Measurements from ENCODE around the gene HSPB6. TPM values are rescaled to one million over a fixed set of nuclear protein-coding genes. Genes with fewer than 3 reads are reported as not detected.
"Not testable (repeated sequence)": the region's sequence is repeated elsewhere in the genome, so short reads cannot be mapped to it uniquely, and the experiment has no call there.

Gene HSPB6
- polyA plus RNA-seq, 1 donor, result 853 TPM

GRCh38 chr19:35786299-35787160, 29.7 kb upstream of the HSPB6 start:
- no peak for DNase-seq (ENCODE audit: low read depth)

- no peak for DNase-seq (ENCODE audit: low read depth)
Observed at GRCh38 chr19:35785339-35785627, 28.5 kb upstream of the HSPB6 start.

GRCh38 chr19:35784503-35785338, 27.9 kb upstream of the HSPB6 start:
- no peak for DNase-seq (ENCODE audit: low read depth)

- no peak for DNase-seq (ENCODE audit: low read depth)
Observed at GRCh38 chr19:35783469-35784434, 26.9 kb upstream of the HSPB6 start.

GRCh38 chr19:35782589-35782988, 25.8 kb upstream of the HSPB6 start:
- no peak for DNase-seq (ENCODE audit: low read depth)

- no peak for DNase-seq (ENCODE audit: low read depth)
Observed at GRCh38 chr19:35781650-35782049, 24.8 kb upstream of the HSPB6 start.

GRCh38 chr19:35780717-35781116, 23.9 kb upstream of the HSPB6 start:
- no peak for DNase-seq (ENCODE audit: low read depth)

- DNase-seq (ENCODE audit: low read depth), result no peak
Observed at GRCh38 chr19:35780058-35780457, 23.2 kb upstream of the HSPB6 start.

- no peak for DNase-seq (ENCODE audit: low read depth)
Observed at GRCh38 chr19:35779033-35779432, 22.2 kb upstream of the HSPB6 start.

- DNase-seq (ENCODE audit: low read depth), result no peak
Observed at GRCh38 chr19:35777961-35778360, 21.1 kb upstream of the HSPB6 start.

GRCh38 chr19:35777086-35777841, 20.4 kb upstream of the HSPB6 start:
- no peak for DNase-seq (ENCODE audit: low read depth)

GRCh38 chr19:35776102-35776788, 19.4 kb upstream of the HSPB6 start:
- DNase-seq (ENCODE audit: low read depth), result no peak

- DNase-seq (ENCODE audit: low read depth), result peak; percentile 88
Observed at GRCh38 chr19:35775298-35776101, 18.7 kb upstream of the HSPB6 start, which contains the start of gene ARHGAP33. Gene ARHGAP33 (plus strand): TSS chr19:35775564. CDS start chr19:35775659, 95 bp downstream.

GRCh38 chr19:35775046-35775297, 18.1 kb upstream of the HSPB6 start:
- no peak for DNase-seq (ENCODE audit: low read depth)

GRCh38 chr19:35774274-35775045, 17.6 kb upstream of the HSPB6 start:
- DNase-seq (ENCODE audit: low read depth), result no peak

GRCh38 chr19:35773020-35773806, 16.4 kb upstream of the HSPB6 start:
- DNase-seq (ENCODE audit: low read depth), result no peak

- DNase-seq (ENCODE audit: low read depth), result not testable (repeated sequence)
Observed at GRCh38 chr19:35772362-35772761, 15.5 kb upstream of the HSPB6 start.

- no peak for DNase-seq (ENCODE audit: low read depth)
Observed at GRCh38 chr19:35768082-35768421, 11.2 kb upstream of the HSPB6 start.
